Mucosa of rectum (tissue), 2 donors: ENCODE data around the gene R3HCC1L.

Source experiments
- H3K27ac ChIP-seq, 2 donors: one replicate each; pipeline ENCODE4 v1.7.0; 2013; ENCODE audit warnings: inconsistent platforms in 2 of 2, low read depth in 2 of 2, low read length in 2 of 2
- H3K27me3 ChIP-seq, 2 donors: one replicate each; pipeline ENCODE4 v1.7.0; 2013; ENCODE audit warnings: low read length in 2 of 2; ENCODE audit not compliant: control insufficient read depth in 2 of 2, insufficient read depth in 2 of 2
- H3K36me3 ChIP-seq, 2 donors: one replicate each; pipeline ENCODE4 v1.7.0; 2013; ENCODE audit warnings: low read length in 2 of 2; ENCODE audit not compliant: control insufficient read depth in 2 of 2, insufficient read depth in 2 of 2
- H3K4me1 ChIP-seq, 2 donors: one replicate each; pipeline ENCODE4 v1.7.0; 2013; ENCODE audit warnings: low read length in 2 of 2, mild to moderate bottlenecking in 1 of 2; ENCODE audit not compliant: control insufficient read depth in 2 of 2, insufficient read depth in 2 of 2
- H3K4me3 ChIP-seq, 2 donors: one replicate each; pipeline ENCODE4 v1.7.0; 2013; ENCODE audit warnings: low read length in 2 of 2
- H3K9ac ChIP-seq, 2 donors: one replicate each; pipeline ENCODE4 v1.7.0; 2013; ENCODE audit warnings: low read length in 2 of 2, low read depth in 1 of 2, mild to moderate bottlenecking in 1 of 2
- H3K9me3 ChIP-seq, 2 donors: one replicate each; pipeline ENCODE4 v1.7.0; 2013; ENCODE audit warnings: low read length in 2 of 2; ENCODE audit not compliant: control insufficient read depth in 2 of 2
- donor health status: healthy.
- donor health status: Normal muscosa, but diverticular disease.

The R3HCC1L gene

GRCh38 chr10:98242823-98243222 is 108.4 kb downstream of the R3HCC1L start:
- H3K36me3 ChIP-seq: peaks cover 34 to 43% of the 10 kb centered on the region in 2 donors
- H3K27ac ChIP-seq: no peak overlapping the region
- no peak overlapping the region for H3K4me3 ChIP-seq
- no peaks in the 10 kb centered on the region for H3K9me3 ChIP-seq
- no peaks in the 10 kb centered on the region for H3K27me3 ChIP-seq
- H3K4me1 ChIP-seq: no peaks in the 10 kb centered on the region
- H3K9ac ChIP-seq: no peak overlapping the region

DNA sequence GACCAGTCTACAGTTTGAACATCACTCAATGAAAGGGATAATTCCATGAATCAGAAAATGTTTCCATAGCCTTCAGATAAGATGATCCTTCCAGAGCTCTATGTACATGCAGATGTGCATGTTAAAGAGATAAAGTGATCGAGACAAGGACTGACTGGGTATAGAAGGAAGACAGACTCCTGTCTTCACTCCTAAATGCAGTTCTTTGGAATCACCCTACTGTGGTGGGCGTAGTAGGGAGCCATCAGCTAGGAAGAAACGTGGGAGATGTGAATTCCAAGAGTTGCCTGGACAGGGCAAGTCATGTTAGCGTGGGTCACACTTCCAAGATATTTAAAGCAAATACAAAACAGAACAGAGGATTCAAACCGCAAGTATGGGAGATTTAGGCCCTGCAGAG is 109.7 kb downstream of the R3HCC1L start:
- no peaks in the 10 kb centered on the region for H3K4me1 ChIP-seq
- H3K9ac ChIP-seq: no peak overlapping the region
- peaks cover 41 to 53% of the 10 kb centered on the region in 2 donors for H3K36me3 ChIP-seq
- no peak overlapping the region for H3K27ac ChIP-seq
- H3K9me3 ChIP-seq: no peaks in the 10 kb centered on the region
- no peak overlapping the region for H3K4me3 ChIP-seq
- H3K27me3 ChIP-seq: no peaks in the 10 kb centered on the region

GRCh38 chr10:98244586-98244985 is 110.1 kb downstream of the R3HCC1L start:
- H3K27me3 ChIP-seq: no peaks in the 10 kb centered on the region
- H3K4me1 ChIP-seq: no peaks in the 10 kb centered on the region
- peaks cover 41 to 57% of the 10 kb centered on the region in 2 donors for H3K36me3 ChIP-seq
- H3K27ac ChIP-seq: no peak overlapping the region
- no peak overlapping the region for H3K9ac ChIP-seq
- H3K4me3 ChIP-seq: no peak overlapping the region
- no peaks in the 10 kb centered on the region for H3K9me3 ChIP-seq

DNA sequence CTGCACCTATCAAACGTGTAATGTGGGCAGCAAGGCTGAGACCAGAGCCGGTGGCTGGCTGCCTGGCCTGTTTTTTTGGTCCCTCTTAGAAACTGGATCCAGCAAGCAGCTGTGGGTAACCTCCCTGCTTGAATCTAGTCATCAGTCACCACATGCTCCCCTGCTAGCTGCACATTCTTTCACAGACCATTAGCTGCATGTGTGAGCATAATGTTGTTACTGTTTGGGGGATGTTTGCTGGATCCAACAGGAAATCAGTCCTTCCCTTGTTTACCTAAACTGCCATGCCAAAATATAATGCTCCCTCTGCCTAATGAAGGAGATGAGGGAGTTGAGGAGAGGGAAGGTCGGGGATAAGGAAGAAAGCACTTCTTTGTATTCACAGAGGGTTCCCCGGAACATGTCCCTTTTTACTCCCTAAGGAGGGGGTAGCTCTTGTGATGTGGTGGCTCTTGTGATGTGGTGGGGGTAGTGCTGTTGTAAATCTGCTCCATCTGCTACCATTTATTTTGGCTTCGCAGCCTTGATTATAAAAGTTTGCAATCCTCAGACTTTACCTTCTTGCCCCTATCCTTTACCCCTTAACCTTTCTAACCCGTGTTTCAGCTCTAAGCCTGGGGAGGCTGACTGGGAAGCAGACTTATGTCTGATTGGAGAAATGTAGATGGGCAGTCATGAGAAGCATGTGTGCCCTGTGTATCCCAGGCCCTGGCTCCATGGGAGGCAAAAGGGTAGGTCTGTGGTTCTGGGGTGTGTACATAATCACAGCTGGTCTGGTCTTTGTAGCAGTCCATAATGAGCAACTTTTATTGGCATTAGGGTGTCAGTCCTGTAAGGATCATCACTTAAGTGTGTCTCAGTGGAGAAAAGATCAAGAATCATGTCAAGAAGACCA is 112.7 kb downstream of the R3HCC1L start:
- H3K27ac ChIP-seq: no peak overlapping the region
- no peaks in the 10 kb centered on the region for H3K9me3 ChIP-seq
- no peaks in the 10 kb centered on the region for H3K27me3 ChIP-seq
- peaks cover 49 to 61% of the 10 kb centered on the region in 2 donors for H3K36me3 ChIP-seq
- H3K4me3 ChIP-seq: no peak overlapping the region
- no peak overlapping the region for H3K9ac ChIP-seq
- no peaks in the 10 kb centered on the region for H3K4me1 ChIP-seq

- Histone ChIP-seq H3K27ac (no peak overlapping the region), H3K9ac (no peak overlapping the region), H3K4me1 (no peaks in the 10 kb centered on the region), H3K36me3 (peaks cover 49 to 59% of the 10 kb centered on the region in 2 donors), H3K9me3 (no peaks in the 10 kb centered on the region), H3K4me3 (no peak overlapping the region), H3K27me3 (no peaks in the 10 kb centered on the region)
Observed at GRCh38 chr10:98248018-98248417, 113.6 kb downstream of the R3HCC1L start.

GRCh38 chr10:98249134-98249533 is 114.7 kb downstream of the R3HCC1L start:
- Histone ChIP-seq H3K27me3 (no peaks in the 10 kb centered on the region), H3K9me3 (no peaks in the 10 kb centered on the region), H3K4me1 (no peaks in the 10 kb centered on the region), H3K4me3 (no peak overlapping the region), H3K36me3 (peaks cover 45 to 54% of the 10 kb centered on the region in 2 donors), H3K27ac (no peak overlapping the region), H3K9ac (no peak overlapping the region)

DNA sequence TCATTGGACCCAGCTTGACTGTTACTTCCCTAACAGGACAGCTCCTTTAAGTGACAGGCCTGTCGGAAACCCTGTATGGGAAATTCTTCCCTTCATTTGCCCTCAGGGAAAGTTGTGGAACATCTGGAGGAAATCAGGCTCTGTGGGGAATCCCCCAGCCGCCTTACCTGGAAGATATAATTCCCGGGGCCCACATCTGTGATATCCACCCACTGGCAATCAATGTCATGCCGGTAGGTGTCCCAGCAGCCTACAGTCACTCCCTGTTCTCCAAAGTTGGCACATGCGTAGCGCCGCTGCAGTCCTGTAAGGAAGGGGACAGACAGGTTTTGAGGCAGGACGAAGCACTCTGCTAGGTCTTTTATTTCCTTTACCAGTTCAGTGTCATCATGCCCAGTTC is 116.9 kb downstream of the R3HCC1L start:
- no peak overlapping the region for H3K9ac ChIP-seq
- H3K36me3 ChIP-seq: peaks cover 29 to 33% of the 10 kb centered on the region in 2 donors
- H3K4me1 ChIP-seq: peaks cover 0 to 3% of the 10 kb centered on the region in 2 donors

GRCh38 chr10:98252464-98252863 is 118.0 kb downstream of the R3HCC1L start:
- H3K27ac ChIP-seq: no peak overlapping the region
- no peak overlapping the region for H3K9ac ChIP-seq
- H3K36me3 ChIP-seq: peaks cover 22 to 23% of the 10 kb centered on the region in 2 donors

More for the DNA sequence above, 116.9 kb downstream of the R3HCC1L start:
- Histone ChIP-seq H3K9me3 (no peaks in the 10 kb centered on the region), H3K27me3 (no peaks in the 10 kb centered on the region), H3K4me3 (no peak overlapping the region), H3K27ac (no peak overlapping the region)

GRCh38 chr10:98253499-98253898 is 119.0 kb downstream of the R3HCC1L start:
- Histone ChIP-seq H3K9ac (no peak overlapping the region), H3K36me3 (peaks cover 13 to 15% of the 10 kb centered on the region in 2 donors), H3K9me3 (no peaks in the 10 kb centered on the region), H3K4me3 (no peak overlapping the region), H3K4me1 (peaks cover 0 to 3% of the 10 kb centered on the region in 2 donors), H3K27me3 (no peaks in the 10 kb centered on the region), H3K27ac (no peak overlapping the region)

More at GRCh38 chr10:98252464-98252863, 118.0 kb downstream of the R3HCC1L start:
- Histone ChIP-seq H3K4me3 (no peak overlapping the region), H3K27me3 (no peaks in the 10 kb centered on the region), H3K9me3 (no peaks in the 10 kb centered on the region), H3K4me1 (peaks cover 0 to 3% of the 10 kb centered on the region in 2 donors)

GRCh38 chr10:98254234-98254974 is 119.9 kb downstream of the R3HCC1L start:
- H3K36me3 ChIP-seq: peaks cover 6 to 9% of the 10 kb centered on the region in 2 donors
- H3K4me3 ChIP-seq: no peak overlapping the region
- no peaks in the 10 kb centered on the region for H3K9me3 ChIP-seq
- H3K27me3 ChIP-seq: no peaks in the 10 kb centered on the region
- no peak overlapping the region for H3K9ac ChIP-seq
- H3K4me1 ChIP-seq: peaks cover 0 to 3% of the 10 kb centered on the region in 2 donors
- no peak overlapping the region for H3K27ac ChIP-seq
